Fibroblast of lung (primary cell): ENCODE data around the gene PODXL2.

Source experiments
- EZH2 ChIP-seq: IDR thresholded peaks from 2 replicates; pipeline ENCODE4 v1.5.1; 2012; ENCODE audit warnings: low read length, control low read depth, mild to moderate bottlenecking; ENCODE audit errors: missing control alignments
- TF ChIP-seq, protein P1 (sequence below), 2 donors: IDR thresholded peaks in 1 of 2; conservative IDR thresholded peaks in 1 of 2; 1 replicate in 1 of 2; 2 replicates in 1 of 2; pipeline ENCODE4 v1.5.1; 2011 to 2012; ENCODE audit warnings: low read length in 2 of 2, control low read depth in 1 of 2, inconsistent platforms in 1 of 2, low read depth in 1 of 2, mild to moderate bottlenecking in 1 of 2

DNA sequence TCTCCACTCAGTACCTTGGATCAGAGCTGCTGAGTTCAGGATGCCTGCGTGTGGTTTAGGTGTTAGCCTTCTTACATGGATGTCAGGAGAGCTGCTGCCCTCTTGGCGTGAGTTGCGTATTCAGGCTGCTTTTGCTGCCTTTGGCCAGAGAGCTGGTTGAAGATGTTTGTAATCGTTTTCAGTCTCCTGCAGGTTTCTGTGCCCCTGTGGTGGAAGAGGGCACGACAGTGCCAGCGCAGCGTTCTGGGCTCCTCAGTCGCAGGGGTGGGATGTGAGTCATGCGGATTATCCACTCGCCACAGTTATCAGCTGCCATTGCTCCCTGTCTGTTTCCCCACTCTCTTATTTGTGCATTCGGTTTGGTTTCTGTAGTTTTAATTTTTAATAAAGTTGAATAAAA lies 7.0 kb upstream of the PODXL2 start:
- TF ChIP-seq, protein P1, sequence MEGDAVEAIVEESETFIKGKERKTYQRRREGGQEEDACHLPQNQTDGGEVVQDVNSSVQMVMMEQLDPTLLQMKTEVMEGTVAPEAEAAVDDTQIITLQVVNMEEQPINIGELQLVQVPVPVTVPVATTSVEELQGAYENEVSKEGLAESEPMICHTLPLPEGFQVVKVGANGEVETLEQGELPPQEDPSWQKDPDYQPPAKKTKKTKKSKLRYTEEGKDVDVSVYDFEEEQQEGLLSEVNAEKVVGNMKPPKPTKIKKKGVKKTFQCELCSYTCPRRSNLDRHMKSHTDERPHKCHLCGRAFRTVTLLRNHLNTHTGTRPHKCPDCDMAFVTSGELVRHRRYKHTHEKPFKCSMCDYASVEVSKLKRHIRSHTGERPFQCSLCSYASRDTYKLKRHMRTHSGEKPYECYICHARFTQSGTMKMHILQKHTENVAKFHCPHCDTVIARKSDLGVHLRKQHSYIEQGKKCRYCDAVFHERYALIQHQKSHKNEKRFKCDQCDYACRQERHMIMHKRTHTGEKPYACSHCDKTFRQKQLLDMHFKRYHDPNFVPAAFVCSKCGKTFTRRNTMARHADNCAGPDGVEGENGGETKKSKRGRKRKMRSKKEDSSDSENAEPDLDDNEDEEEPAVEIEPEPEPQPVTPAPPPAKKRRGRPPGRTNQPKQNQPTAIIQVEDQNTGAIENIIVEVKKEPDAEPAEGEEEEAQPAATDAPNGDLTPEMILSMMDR (conservative IDR thresholded peaks at IDR 0.05 in 1 of 2, IDR thresholded peaks at IDR 0.05 in 1 of 2; ENCODE audit: low read depth in 1 of 2, low read length in 2 of 2): no peak
- no peak for TF ChIP-seq EZH2
